HL-60 (cell line): ENCODE measurements around the gene ATP5MC3.

Experiments
- DNase-seq, 2 experiments: peaks; one replicate each; pipeline ENCODE4 v3.0.0-alpha.2; 2010 to 2020; ENCODE audit warnings: low read depth in 1 of 2, low spot score in 1 of 2
- H3K27ac ChIP-seq: fragments of 250-450 bp; sonication (Bioruptor Pico); replicated peaks from 2 replicates; pipeline ENCODE4 v1.5.1; 2020; ENCODE audit warnings: mild to moderate bottlenecking, moderate library complexity
- H3K27me3 ChIP-seq: fragments of 250-450 bp; sonication (Bioruptor Pico); 2 replicates; pipeline ENCODE4 v1.5.1; 2021; ENCODE audit warnings: mild to moderate bottlenecking, moderate library complexity; ENCODE audit not compliant: insufficient read depth, poor library complexity, severe bottlenecking
- H3K4me3 ChIP-seq: replicated peaks from 2 replicates; pipeline ENCODE4 v1.5.1; 2011; ENCODE audit warnings: mild to moderate bottlenecking, control low read depth, low read length; ENCODE audit not compliant: insufficient read depth
- GABPA ChIP-seq: IDR thresholded peaks from 2 replicates; pipeline ENCODE4 v1.6.1; 2012; ENCODE audit warnings: low read depth
- POLR2AphosphoS5 ChIP-seq: IDR thresholded peaks from 2 replicates; pipeline ENCODE4 v1.6.1; 2012; ENCODE audit warnings: low read depth
- SPI1 ChIP-seq: IDR thresholded peaks from 2 replicates; pipeline ENCODE4 v1.6.1; 2012; ENCODE audit warnings: low read depth, mild to moderate bottlenecking, borderline replicate concordance
- TF ChIP-seq, protein P1 (sequence below): IDR thresholded peaks from 2 replicates; pipeline ENCODE4 v1.6.1; 2012; ENCODE audit warnings: low read depth; ENCODE audit not compliant: insufficient replicate concordance
- TF ChIP-seq, protein P2 (sequence below): IDR thresholded peaks from one replicate; pipeline ENCODE4 v1.5.1; 2011; ENCODE audit warnings: low read length, control low read depth, inconsistent platforms; ENCODE audit not compliant: insufficient read depth

ATP5MC3 gene

GRCh38 chr2:175135862-175136261, 45.6 kb downstream of the ATP5MC3 start:
- TF ChIP-seq, protein P1, sequence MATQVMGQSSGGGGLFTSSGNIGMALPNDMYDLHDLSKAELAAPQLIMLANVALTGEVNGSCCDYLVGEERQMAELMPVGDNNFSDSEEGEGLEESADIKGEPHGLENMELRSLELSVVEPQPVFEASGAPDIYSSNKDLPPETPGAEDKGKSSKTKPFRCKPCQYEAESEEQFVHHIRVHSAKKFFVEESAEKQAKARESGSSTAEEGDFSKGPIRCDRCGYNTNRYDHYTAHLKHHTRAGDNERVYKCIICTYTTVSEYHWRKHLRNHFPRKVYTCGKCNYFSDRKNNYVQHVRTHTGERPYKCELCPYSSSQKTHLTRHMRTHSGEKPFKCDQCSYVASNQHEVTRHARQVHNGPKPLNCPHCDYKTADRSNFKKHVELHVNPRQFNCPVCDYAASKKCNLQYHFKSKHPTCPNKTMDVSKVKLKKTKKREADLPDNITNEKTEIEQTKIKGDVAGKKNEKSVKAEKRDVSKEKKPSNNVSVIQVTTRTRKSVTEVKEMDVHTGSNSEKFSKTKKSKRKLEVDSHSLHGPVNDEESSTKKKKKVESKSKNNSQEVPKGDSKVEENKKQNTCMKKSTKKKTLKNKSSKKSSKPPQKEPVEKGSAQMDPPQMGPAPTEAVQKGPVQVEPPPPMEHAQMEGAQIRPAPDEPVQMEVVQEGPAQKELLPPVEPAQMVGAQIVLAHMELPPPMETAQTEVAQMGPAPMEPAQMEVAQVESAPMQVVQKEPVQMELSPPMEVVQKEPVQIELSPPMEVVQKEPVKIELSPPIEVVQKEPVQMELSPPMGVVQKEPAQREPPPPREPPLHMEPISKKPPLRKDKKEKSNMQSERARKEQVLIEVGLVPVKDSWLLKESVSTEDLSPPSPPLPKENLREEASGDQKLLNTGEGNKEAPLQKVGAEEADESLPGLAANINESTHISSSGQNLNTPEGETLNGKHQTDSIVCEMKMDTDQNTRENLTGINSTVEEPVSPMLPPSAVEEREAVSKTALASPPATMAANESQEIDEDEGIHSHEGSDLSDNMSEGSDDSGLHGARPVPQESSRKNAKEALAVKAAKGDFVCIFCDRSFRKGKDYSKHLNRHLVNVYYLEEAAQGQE = no peak
- TF ChIP-seq POLR2AphosphoS5 (no peak), GABPA (no peak), SPI1 (no peak)
- TF ChIP-seq, protein P2, sequence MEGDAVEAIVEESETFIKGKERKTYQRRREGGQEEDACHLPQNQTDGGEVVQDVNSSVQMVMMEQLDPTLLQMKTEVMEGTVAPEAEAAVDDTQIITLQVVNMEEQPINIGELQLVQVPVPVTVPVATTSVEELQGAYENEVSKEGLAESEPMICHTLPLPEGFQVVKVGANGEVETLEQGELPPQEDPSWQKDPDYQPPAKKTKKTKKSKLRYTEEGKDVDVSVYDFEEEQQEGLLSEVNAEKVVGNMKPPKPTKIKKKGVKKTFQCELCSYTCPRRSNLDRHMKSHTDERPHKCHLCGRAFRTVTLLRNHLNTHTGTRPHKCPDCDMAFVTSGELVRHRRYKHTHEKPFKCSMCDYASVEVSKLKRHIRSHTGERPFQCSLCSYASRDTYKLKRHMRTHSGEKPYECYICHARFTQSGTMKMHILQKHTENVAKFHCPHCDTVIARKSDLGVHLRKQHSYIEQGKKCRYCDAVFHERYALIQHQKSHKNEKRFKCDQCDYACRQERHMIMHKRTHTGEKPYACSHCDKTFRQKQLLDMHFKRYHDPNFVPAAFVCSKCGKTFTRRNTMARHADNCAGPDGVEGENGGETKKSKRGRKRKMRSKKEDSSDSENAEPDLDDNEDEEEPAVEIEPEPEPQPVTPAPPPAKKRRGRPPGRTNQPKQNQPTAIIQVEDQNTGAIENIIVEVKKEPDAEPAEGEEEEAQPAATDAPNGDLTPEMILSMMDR = no peak
- DNase-seq = no peak
- Histone ChIP-seq H3K4me3 (no peak overlapping the region), H3K27me3 (no peaks in the 10 kb centered on the region), H3K27ac (no peak overlapping the region)

DNA sequence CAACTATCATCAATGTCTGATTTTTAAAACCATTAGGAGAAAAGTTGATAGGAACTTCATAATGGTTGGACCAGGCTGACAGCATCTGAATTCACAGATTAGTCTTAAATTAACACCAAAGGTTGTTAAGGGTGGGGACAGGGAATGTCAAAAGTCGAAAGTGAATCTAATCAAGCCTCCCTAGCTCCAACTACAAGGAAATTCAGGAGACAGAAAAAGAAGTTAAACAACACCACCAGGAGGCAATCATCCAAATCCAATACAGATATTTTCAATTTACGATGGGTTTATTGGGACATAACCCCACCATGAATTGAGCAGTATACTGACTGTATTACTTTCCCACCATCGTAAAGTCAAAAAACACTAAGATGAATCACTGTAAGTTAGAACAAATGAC, 46.3 kb downstream of the ATP5MC3 start:
- no peak for DNase-seq
- Histone ChIP-seq H3K27me3 (no peaks in the 10 kb centered on the region), H3K4me3 (no peak overlapping the region), H3K27ac (no peak overlapping the region)
- TF ChIP-seq SPI1 = no peak
- TF ChIP-seq, protein P1 = no peak
- TF ChIP-seq, protein P2 = no peak
- TF ChIP-seq POLR2AphosphoS5 = no peak
- TF ChIP-seq GABPA = no peak

GRCh38 chr2:175131252-175131651, 50.3 kb downstream of the ATP5MC3 start:
- H3K27me3 ChIP-seq = no peaks in the 10 kb centered on the region
- no peak overlapping the region for H3K4me3 ChIP-seq
- TF ChIP-seq, protein P2 = no peak
- no peak for TF ChIP-seq GABPA
- TF ChIP-seq POLR2AphosphoS5 = no peak
- no peak for TF ChIP-seq SPI1
- TF ChIP-seq, protein P1 = no peak
- DNase-seq = no peak
- no peak overlapping the region for H3K27ac ChIP-seq
